Measurements from ENCODE around the gene TACO1.

DNA sequence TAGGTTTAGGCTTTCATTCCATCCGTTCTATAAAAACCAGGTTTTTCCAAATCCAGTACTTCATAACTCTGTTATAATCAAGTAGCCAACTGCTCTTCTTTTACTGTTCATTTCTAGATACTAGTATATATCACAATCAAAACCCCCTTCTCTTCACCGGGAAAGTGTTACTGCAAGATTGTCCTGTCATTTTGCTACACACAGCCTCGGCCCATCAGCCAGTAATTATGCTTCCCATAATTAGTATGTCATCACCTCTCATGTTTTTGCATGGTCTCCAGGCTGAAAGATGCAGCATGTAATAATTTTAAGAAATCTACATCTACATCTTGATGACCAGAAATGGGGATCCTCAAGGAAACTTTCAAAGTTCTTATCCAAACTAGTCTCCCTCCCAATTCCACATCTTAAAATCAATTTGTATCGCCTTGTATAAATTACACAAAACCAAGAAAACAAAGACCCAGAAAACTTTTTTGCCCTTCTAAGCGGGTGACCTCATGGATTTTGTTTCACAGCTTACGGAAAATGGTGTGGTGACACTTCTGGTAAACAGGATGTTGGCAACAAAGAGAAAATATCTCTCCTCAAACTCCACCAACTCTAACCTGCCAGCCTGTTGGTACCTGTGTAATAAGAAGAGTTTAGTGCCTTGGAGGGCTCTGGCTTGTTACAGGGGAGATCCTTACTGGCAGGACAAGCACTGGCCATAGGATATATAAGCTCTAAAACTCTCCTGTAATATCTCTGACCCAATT lies 9.3 kb downstream of the TACO1 start:
- TF ChIP-seq POLR2AphosphoS5 (IDR thresholded peaks at IDR 0.05): no peak
- no peak for TF ChIP-seq EP300 (IDR thresholded peaks at IDR 0.05)
- TF ChIP-seq POLR2A (IDR thresholded peaks at IDR 0.05): no peak
